Fibroblast of lung (primary cell): Measurements from ENCODE around the gene AKIRIN2.

ENCODE experiments used
- EZH2 ChIP-seq: IDR thresholded peaks from 2 replicates; pipeline ENCODE4 v1.5.1; 2012; ENCODE audit warnings: low read length, control low read depth, mild to moderate bottlenecking; ENCODE audit errors: missing control alignments
- TF ChIP-seq, protein P1 (sequence below), 2 donors: IDR thresholded peaks in 1 of 2; conservative IDR thresholded peaks in 1 of 2; 1 replicate in 1 of 2; 2 replicates in 1 of 2; pipeline ENCODE4 v1.5.1; 2011 to 2012; ENCODE audit warnings: low read length in 2 of 2, control low read depth in 1 of 2, inconsistent platforms in 1 of 2, low read depth in 1 of 2, mild to moderate bottlenecking in 1 of 2

DNA sequence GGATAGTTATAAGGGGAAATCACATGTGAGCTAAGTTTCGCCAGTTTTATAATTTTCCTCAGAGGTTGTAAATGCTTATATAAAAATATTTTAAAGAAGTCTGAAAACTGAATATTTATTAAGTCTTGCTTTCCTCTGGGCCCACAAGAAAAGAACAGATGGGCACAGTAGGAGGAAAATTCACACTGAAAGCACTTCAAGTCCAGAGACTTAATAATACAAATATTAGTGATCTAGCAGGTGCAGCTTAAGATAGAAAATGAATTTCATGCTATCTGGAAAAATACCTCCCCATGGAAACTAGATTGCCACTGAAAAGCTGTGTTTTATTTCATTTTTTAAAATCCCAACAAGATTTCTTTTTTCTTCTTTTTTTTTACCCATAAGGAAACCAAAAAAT is 64.9 kb downstream of the AKIRIN2 start:
- TF ChIP-seq, protein P1, sequence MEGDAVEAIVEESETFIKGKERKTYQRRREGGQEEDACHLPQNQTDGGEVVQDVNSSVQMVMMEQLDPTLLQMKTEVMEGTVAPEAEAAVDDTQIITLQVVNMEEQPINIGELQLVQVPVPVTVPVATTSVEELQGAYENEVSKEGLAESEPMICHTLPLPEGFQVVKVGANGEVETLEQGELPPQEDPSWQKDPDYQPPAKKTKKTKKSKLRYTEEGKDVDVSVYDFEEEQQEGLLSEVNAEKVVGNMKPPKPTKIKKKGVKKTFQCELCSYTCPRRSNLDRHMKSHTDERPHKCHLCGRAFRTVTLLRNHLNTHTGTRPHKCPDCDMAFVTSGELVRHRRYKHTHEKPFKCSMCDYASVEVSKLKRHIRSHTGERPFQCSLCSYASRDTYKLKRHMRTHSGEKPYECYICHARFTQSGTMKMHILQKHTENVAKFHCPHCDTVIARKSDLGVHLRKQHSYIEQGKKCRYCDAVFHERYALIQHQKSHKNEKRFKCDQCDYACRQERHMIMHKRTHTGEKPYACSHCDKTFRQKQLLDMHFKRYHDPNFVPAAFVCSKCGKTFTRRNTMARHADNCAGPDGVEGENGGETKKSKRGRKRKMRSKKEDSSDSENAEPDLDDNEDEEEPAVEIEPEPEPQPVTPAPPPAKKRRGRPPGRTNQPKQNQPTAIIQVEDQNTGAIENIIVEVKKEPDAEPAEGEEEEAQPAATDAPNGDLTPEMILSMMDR (conservative IDR thresholded peaks at IDR 0.05 in 1 of 2, IDR thresholded peaks at IDR 0.05 in 1 of 2; ENCODE audit: low read depth in 1 of 2, low read length in 2 of 2): no peak
- no peak for TF ChIP-seq EZH2
